Renal cortical epithelial cell (primary cell): ENCODE data around the gene DNPH1. TPM values are rescaled to one million over a fixed set of nuclear protein-coding genes. Genes with fewer than 3 reads are reported as not detected.
A peak's percentile ranks its signal among the peaks of the same experiment; 100 is the strongest.

Source experiments
- DNase-seq: peaks from one replicate; pipeline ENCODE4 v3.0.0-alpha.2; 2011; ENCODE audit warnings: low read depth
- total RNA-seq: library from RNA; depleted of rRNA; stranded (reverse); fragments of >200 nt; gene quantifications from 2 replicates; pipeline ENCODE4 v1.2.3, GENCODE V29; 2014

The DNPH1 gene
- total RNA-seq: 37.1 and 81.6 TPM in 2 replicates

DNA sequence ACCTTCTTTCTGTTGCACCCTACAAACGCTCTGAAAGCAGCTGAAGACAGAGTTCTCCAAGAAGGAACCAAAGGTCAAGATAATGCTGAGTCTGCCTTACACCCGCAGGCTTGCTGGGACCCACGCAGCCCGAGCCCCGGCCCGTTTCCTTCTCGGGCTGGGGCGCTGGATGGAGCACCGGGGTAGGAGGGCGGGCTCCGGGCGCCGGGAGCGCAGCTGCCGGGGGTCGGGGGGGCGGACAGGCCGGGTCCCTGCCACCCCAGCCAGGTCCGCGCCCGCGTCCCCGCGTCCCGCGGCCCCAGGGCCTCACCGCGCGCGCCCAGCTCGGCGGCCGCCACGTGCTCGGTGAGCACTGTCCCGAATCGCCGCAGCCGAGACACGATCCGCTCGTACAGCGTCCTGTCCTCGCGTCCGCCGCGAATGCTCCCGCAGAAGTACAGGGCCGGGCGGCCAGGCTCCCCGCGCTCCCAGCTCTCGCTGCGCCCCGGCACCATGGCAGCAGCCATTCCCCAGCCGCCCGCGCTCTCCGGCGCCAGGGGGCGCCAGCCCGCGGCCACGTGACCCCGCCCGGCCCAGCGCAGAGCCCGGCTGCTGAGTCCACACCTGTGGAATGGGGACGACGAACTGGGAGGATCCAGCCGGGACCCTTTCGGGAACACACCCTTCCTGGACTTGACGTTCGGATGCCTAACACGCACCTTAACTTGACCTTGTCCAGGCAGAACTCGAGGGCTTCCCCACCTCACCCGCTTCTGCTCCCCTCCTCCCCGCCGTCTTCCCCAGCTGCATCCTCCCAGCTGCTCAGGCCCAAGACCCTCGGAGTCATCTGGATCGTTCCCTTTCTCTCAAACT lies at the start of gene DNPH1:
TSS of gene DNPH1 (minus strand) at position 531 of the 852 bp plus-strand sequence. CDS start at position 506, 25 bp downstream.
- DNase-seq: peak; percentile 33

DNA sequence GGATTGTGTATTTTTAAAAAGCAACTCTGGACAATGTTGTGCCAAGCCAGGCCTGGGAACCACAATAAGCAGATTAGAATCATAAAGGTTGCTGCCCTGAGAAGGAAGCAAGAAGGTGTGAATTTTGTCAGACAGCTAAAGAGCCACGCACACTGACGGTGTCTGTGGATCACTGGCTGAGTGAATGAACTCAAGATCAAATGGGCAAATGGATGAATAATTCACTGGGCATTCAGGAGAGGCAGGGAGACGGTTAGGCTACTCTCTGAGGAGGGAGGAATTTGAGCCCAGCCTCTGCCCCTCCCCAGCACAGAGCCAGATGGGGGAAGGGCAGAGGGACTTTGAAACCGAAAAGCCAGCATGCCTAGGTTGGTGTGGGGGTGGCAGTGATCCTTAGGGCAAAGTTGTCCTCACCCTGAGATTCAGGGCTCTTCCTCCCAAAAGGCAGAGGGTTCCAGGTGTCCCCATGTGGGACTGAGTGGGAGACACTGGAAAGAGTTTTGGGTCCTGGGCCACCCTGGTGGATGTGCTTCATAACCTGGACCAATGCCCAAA lies 49.3 kb upstream of the DNPH1 start:
- peak; percentile 85 for DNase-seq

- DNase-seq: no peak
Measured at GRCh38 chr6:43277643-43278523, 48.6 kb upstream of the DNPH1 start.

DNA sequence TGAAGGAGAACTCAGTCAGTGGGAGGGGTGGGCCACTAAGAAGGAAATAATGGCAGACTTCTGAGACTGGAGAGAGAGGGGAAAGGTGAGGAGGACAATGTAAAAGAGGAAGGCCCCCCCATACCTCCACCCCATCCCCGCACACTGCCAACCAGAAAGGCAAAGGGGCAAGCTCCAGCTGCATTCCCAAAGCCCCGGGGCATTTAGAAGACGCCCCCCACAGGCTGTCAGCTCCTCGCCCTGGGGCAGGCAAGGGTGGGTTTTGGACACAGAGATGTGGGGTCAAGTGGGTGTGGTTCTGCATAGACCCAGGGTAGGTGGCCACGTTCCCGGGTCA lies 48.0 kb upstream of the DNPH1 start:
- DNase-seq: no peak

DNA sequence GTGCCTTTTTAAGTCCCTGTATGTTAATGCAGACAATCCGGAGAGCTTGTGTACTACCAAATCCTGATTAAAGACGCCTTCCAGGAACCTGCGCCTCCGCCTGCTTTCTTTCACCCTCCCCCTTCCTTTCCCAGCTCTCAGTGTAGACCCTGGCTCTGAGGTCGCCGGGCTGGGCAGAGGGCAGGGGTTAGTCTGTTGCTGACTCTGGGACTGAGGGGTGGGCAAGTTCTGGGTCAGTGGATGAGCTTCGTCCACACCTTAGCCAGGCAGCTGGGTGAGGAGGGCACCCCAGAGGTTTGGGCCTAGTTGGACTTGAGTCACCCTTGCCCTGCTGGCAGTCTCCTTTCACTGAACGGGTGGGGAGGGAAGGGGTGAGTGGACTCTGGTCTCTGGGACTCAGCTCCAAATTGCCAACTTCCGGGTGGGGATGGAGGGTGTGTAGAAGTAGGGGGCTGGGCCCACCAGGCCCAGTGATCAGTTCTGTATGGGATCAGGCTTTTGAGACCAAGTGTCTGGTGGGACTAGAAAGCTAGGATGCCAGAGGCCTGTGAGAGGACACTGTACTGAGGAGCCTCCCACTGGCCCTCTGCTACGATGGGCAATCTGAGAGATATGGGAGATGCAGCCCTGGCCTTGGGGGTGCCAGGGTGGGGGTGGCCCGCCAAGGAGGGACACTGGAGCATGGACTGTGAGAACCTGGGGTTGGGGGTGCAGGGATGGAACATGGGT lies 47.5 kb upstream of the DNPH1 start:
- no peak for DNase-seq

- no peak for DNase-seq
Measured at GRCh38 chr6:43275801-43276576, 46.7 kb upstream of the DNPH1 start.

DNA sequence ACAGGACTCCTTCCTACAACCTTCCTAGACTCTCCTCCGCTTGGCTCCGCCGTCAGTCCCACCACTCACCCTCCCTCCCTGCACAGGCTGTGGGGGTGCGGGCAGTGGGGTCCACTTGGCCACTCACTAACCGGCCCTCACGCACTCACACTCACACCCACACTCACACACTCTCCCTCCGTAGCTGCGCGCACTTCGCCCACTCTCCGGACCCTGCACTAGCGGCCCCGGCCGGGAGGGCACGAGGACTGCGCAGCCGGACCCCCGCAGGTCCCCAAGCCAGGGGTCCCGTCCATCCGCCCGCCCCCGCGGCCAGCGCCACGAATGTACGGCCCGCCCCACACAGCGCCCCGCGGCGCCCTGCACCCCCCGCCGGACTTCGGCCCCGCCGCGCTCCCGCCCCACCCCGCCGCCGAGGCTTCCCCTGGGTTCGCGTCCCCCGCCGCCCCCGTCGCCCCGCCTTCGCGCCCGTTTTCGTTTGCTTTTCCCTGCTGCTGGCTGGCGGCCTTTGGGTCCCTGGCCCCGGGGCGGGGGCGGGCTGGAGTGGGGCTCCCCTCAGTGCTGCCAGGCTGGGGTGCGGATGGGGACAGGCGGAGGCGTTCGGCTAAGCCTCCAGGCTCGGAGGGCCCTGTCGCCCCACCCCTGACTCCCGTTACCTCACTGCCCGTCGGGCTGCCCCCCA lies 45.8 kb upstream of the DNPH1 start:
- DNase-seq: no peak

DNA sequence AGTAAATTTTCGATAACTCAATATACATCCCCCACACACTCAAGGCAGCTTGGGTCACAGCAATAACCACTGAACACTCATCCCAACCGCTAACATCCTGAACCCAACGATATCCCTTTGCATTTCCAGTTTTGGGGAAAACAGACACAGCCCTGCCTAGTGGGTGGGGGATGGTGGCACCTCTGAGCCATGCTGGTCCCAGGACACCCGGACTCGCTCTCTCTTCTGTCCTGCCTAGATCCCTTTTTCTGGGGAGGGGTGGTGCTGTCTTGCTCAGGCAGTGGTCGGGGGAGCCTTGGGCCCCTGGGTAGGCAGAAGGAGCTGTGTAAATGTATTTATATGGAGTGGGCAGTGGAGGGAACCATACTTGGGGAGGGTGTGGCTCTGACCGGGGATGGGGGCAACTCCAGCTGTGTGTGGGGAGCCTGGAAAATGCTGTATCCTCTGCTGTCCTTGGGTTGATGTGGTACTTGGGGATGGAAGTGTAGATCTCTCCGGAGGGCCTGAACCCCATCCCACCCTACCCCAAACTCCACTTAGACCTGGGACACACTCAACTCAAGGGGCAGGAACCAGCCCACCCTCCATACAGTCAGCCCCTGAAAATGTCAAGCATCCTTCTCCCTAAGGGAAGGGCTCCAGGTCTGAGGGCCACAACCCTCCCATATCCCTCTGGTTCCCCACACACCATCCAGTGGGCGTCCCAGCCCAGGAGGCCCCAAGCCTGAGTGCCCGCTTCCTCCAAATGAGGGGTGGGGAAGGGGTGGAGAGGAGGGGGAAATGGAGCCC lies 45.0 kb upstream of the DNPH1 start:
- DNase-seq: no peak

DNA sequence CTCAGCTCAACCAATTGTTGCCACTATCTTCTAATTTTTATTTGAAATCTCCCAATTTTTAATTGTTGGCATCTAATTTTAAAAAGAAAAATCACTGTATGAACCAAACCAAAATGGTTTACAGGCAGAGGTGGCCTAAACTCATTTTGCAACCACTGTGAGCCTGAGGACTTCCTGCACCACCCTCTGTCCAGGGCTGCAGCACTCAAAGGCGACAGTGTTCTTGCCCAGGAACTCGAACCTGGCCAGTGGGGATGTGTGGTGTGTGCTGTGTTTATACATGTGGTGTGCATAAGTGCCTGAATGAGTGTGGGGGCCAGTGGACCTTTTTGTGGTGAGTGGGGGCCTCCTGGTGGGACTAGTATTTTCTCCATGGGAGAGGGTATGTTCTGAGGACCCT lies 44.4 kb upstream of the DNPH1 start:
- no peak for DNase-seq

- DNase-seq: no peak
Measured at GRCh38 chr6:43271944-43272343, 42.7 kb upstream of the DNPH1 start.

DNA sequence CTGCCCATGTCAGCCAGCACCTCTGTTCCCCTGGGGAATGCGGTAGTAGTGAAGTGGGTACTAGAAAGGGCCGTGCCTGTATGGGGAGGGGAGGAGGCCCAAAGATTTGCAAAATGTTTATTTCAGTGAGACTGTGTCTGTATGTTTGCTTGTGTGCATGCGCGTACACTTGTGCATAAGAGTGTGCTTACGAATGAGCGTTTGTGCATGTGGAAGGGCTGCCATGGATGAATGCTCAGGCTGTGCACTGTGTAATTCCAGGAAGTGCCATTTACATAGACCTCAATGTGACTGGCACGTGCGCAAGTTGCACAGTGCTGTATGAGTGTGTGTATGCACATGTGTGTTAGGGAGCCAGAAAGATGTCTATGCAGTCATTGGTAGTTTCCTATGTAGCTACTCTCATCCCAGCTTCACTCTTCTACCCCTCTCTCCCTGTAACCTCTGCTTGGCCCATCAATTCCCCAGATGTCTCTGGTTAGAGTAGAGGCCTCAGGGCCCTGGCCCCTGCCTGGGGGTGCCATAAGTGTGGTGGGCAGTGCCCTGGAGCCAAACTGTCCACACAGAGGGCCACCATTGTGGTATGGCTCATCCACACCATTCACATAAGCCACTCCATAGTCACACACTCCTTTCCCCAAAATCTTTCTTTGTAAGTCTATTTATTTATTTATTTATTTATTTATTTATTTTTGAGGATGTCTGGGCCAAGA lies 42.0 kb upstream of the DNPH1 start:
- DNase-seq: peak; percentile 31

DNA sequence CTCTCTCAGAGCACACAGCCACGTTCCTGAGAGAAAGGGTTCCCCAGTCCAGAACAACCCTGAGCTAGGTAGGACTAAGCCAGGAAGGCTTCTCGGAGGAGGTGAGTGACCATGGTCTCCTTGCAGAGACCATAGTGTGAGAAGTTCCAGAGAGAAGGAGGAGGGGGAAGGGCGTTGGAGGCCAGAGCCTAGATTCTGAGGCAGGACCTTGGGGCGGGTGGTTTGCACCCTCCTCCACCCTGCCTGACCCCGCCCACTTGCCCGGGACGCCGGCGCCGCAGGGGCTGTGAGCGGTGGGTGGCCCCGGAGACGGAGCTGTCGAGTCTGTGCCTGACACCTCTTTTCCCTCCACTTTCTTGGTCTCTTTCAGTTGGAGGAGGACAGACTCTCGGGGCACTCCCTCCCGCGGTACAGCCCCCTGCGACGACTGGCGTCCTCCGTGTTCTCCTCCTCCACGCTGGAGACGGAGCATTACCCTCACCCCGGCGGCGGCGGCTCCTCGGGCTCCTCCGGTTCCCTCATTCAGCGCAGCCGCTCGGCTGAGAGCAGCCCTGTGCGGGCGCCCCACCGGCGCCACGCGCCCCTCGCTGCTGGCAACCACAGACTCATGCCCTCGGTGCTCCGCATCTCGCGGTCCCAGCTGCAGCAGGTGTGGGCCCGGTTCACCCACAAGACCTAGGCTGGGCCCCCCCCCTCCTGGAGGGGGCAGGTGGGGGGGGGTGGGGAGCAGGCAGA lies 40.2 kb upstream of the DNPH1 start:
- no peak for DNase-seq

- no peak for DNase-seq
Measured at GRCh38 chr6:43268782-43269272, 39.5 kb upstream of the DNPH1 start.

GRCh38 chr6:43268355-43268700 lies 39.0 kb upstream of the DNPH1 start:
- no peak for DNase-seq

- DNase-seq: no peak
Measured at GRCh38 chr6:43267619-43268354, 38.5 kb upstream of the DNPH1 start.

DNA sequence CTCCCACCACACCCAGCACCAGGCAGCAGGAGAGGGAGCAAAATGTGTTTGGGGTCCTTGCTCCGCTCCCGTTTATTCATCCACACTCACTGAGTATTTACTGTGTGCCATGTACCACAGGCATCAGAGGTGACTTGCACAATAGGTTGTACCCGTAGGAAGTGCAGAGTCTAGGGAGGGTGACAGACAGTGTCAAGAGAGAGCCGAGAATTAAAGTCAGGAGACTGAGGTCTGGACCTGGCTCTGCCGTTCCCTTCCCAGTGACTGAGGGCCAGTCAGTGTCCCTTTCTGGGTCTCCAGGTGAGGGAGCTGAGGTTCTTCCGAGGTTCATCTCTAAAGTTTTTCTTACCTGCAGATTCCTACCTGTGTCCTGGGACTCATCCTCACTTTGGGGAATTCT lies 36.3 kb upstream of the DNPH1 start:
- no peak for DNase-seq

- DNase-seq: no peak
Measured at GRCh38 chr6:43264599-43265145, 35.4 kb upstream of the DNPH1 start.
